Activated CD8-positive, alpha-beta T cell treated with anti-CD3 and anti-CD28 coated beads, Interleukin-2, amount 10 ng/mL, durations not matched to agents 7 days and 5 days (primary cell): ENCODE data around the gene CADM2. TPM values are rescaled to one million over a fixed set of nuclear protein-coding genes. Genes with fewer than 3 reads are reported as not detected.
"Not testable (repeated sequence)": the region's sequence is repeated elsewhere in the genome, so short reads cannot be mapped to it uniquely, and the experiment has no call there.

Experiments
- ATAC-seq: fragments of 150-1000 bp; cut with Tn5 transposase; one replicate; pipeline ENCODE4 v1.10.0; 2021; ENCODE audit warnings: moderate library complexity
- CTCF ChIA-PET: fragments of 350-600 bp; sonication (Branson Sonifier 250); formaldehyde crosslinking; loops from one replicate; lab custom pipeline; 2021; ENCODE audit warnings: antibody characterized with exemption; lab: Charles Lee
- POLR2A ChIA-PET: fragments of 350-600 bp; sonication (Branson Sonifier 250); formaldehyde crosslinking; loops from one replicate; lab custom pipeline; 2021; ENCODE audit warnings: antibody characterized with exemption; lab: Charles Lee
- DNase-seq: peaks from one replicate; pipeline ENCODE4 v3.0.0-alpha.2; 2020
- H3K27ac Mint-ChIP-seq: one replicate; pipeline ENCODE4 v1.8.0; 2021; ENCODE audit warnings: mild to moderate bottlenecking, mixed read lengths
- H3K27me3 Mint-ChIP-seq: one replicate; pipeline ENCODE4 v1.8.0; 2021; ENCODE audit warnings: low read depth, mixed read lengths
- H3K36me3 Mint-ChIP-seq: one replicate; pipeline ENCODE4 v1.8.0; 2021; ENCODE audit warnings: low read depth, mixed read lengths
- H3K4me1 Mint-ChIP-seq: one replicate; pipeline ENCODE4 v1.8.0; 2021; ENCODE audit warnings: low read depth, mixed read lengths
- H3K4me3 Mint-ChIP-seq: one replicate; pipeline ENCODE4 v1.8.0; 2021; ENCODE audit warnings: mild to moderate bottlenecking, mixed read lengths
- H3K9me3 Mint-ChIP-seq: one replicate; pipeline ENCODE4 v1.8.0; 2022; ENCODE audit warnings: mixed read lengths; ENCODE audit not compliant: insufficient read depth
- total RNA-seq, 2 experiments: library from RNA; stranded (reverse); gene quantifications; one replicate each; pipeline ENCODE4 v1.2.3, GENCODE V29; 2021

CADM2 gene
- total RNA-seq, 2 experiments from 2014 or later = 0.21 to 0.29 TPM

GRCh38 chr3:85678713-85679112, 719.9 kb downstream of the CADM2 start:
- H3K9me3 Mint-ChIP-seq = no peaks in the 10 kb centered on the region
- no peak overlapping the region for H3K4me3 Mint-ChIP-seq
- ChIA-PET POLR2A (no interaction called here), CTCF (no interaction called here)
- H3K4me1 Mint-ChIP-seq = no peaks in the 10 kb centered on the region
- ATAC-seq (no peak), DNase-seq (no peak)
- H3K27ac Mint-ChIP-seq = no peak overlapping the region
- H3K27me3 Mint-ChIP-seq = no peaks in the 10 kb centered on the region
- H3K36me3 Mint-ChIP-seq = no peaks in the 10 kb centered on the region

- POLR2A ChIA-PET = no interaction called here
- Mint-ChIP-seq H3K36me3 (no peaks in the 10 kb centered on the region), H3K27me3 (no peaks in the 10 kb centered on the region), H3K9me3 (no peaks in the 10 kb centered on the region), H3K4me3 (no peak overlapping the region), H3K27ac (no peak overlapping the region), H3K4me1 (no peaks in the 10 kb centered on the region)
- CTCF ChIA-PET = no interaction called here
- no peak for DNase-seq
- ATAC-seq = no peak
Measured at GRCh38 chr3:85681906-85682305, 723.1 kb downstream of the CADM2 start.

- Mint-ChIP-seq H3K4me3 (no peak overlapping the region), H3K27ac (no peak overlapping the region), H3K9me3 (no peaks in the 10 kb centered on the region), H3K4me1 (no peaks in the 10 kb centered on the region), H3K27me3 (no peaks in the 10 kb centered on the region), H3K36me3 (no peaks in the 10 kb centered on the region)
- ATAC-seq = no peak
- ChIA-PET POLR2A (no interaction called here), CTCF (no interaction called here)
- DNase-seq = no peak
Measured at GRCh38 chr3:85691196-85691595, 732.4 kb downstream of the CADM2 start.

- ATAC-seq = no peak
Measured at GRCh38 chr3:85697156-85697555, 738.4 kb downstream of the CADM2 start.

GRCh38 chr3:85706130-85706529, 747.3 kb downstream of the CADM2 start:
- Mint-ChIP-seq H3K4me1 (no peaks in the 10 kb centered on the region), H3K4me3 (no peak overlapping the region), H3K9me3 (no peaks in the 10 kb centered on the region), H3K27me3 (no peaks in the 10 kb centered on the region), H3K27ac (no peak overlapping the region), H3K36me3 (no peaks in the 10 kb centered on the region)
- ChIA-PET POLR2A (no interaction called here), CTCF (no interaction called here)
- ATAC-seq (no peak), DNase-seq (no peak)

More at GRCh38 chr3:85697156-85697555, 738.4 kb downstream of the CADM2 start:
- H3K4me3 Mint-ChIP-seq = no peak overlapping the region
- no peaks in the 10 kb centered on the region for H3K36me3 Mint-ChIP-seq
- H3K27me3 Mint-ChIP-seq = no peaks in the 10 kb centered on the region
- ChIA-PET POLR2A (no interaction called here), CTCF (no interaction called here)
- H3K9me3 Mint-ChIP-seq = peaks cover 5% of the 10 kb centered on the region
- H3K4me1 Mint-ChIP-seq = no peaks in the 10 kb centered on the region
- no peak for DNase-seq
- no peak overlapping the region for H3K27ac Mint-ChIP-seq

- not testable (repeated sequence) for H3K9me3 Mint-ChIP-seq, H3K36me3 Mint-ChIP-seq
Measured at GRCh38 chr3:85708325-85708724, 749.5 kb downstream of the CADM2 start.

GRCh38 chr3:85709346-85709892, 750.6 kb downstream of the CADM2 start:
- Mint-ChIP-seq H3K9me3 (no peaks in the 10 kb centered on the region), H3K4me1 (no peaks in the 10 kb centered on the region)

More at GRCh38 chr3:85708325-85708724, 749.5 kb downstream of the CADM2 start:
- POLR2A ChIA-PET, H3K27me3 Mint-ChIP-seq, H3K4me3 Mint-ChIP-seq, ATAC-seq, CTCF ChIA-PET, H3K4me1 Mint-ChIP-seq, DNase-seq, H3K27ac Mint-ChIP-seq: not testable (repeated sequence)

GRCh38 chr3:85710490-85710889, 751.7 kb downstream of the CADM2 start:
- CTCF ChIA-PET = no interaction called here
- H3K27ac Mint-ChIP-seq = no peak overlapping the region
- POLR2A ChIA-PET = no interaction called here
- ATAC-seq = no peak
- no peaks in the 10 kb centered on the region for H3K27me3 Mint-ChIP-seq
- DNase-seq = no peak
- no peak overlapping the region for H3K4me3 Mint-ChIP-seq
- no peaks in the 10 kb centered on the region for H3K4me1 Mint-ChIP-seq
- H3K9me3 Mint-ChIP-seq = no peaks in the 10 kb centered on the region
- no peaks in the 10 kb centered on the region for H3K36me3 Mint-ChIP-seq

More at GRCh38 chr3:85709346-85709892, 750.6 kb downstream of the CADM2 start:
- H3K27me3 Mint-ChIP-seq = no peaks in the 10 kb centered on the region
- ChIA-PET POLR2A (no interaction called here), CTCF (no interaction called here)
- no peak overlapping the region for H3K4me3 Mint-ChIP-seq
- no peak for ATAC-seq
- H3K27ac Mint-ChIP-seq = no peak overlapping the region
- H3K36me3 Mint-ChIP-seq = no peaks in the 10 kb centered on the region
- DNase-seq = no peak

GRCh38 chr3:85721409-85722145, 762.8 kb downstream of the CADM2 start:
- Mint-ChIP-seq H3K4me3 (no peak overlapping the region), H3K36me3 (no peaks in the 10 kb centered on the region), H3K4me1 (no peaks in the 10 kb centered on the region), H3K27ac (no peak overlapping the region), H3K27me3 (no peaks in the 10 kb centered on the region), H3K9me3 (peaks cover 13% of the 10 kb centered on the region)
- ChIA-PET POLR2A (no interaction called here), CTCF (interaction anchor here (0.6 kb wide), 1 partner anchor 671 kb away, joined by 3 read pairs; no protein-coding TSS in a partner anchor)
- ATAC-seq (no peak), DNase-seq (no peak)

- no peaks in the 10 kb centered on the region for H3K27me3 Mint-ChIP-seq
- H3K36me3 Mint-ChIP-seq = no peaks in the 10 kb centered on the region
- DNase-seq (no peak), ATAC-seq (no peak)
- no peak overlapping the region for H3K27ac Mint-ChIP-seq
- POLR2A ChIA-PET = no interaction called here
- CTCF ChIA-PET = no interaction called here
- peaks cover 15% of the 10 kb centered on the region for H3K9me3 Mint-ChIP-seq
- H3K4me3 Mint-ChIP-seq = no peak overlapping the region
- H3K4me1 Mint-ChIP-seq = no peaks in the 10 kb centered on the region
Measured at GRCh38 chr3:85725809-85726208, 767.0 kb downstream of the CADM2 start.

GRCh38 chr3:85726241-85726640, 767.5 kb downstream of the CADM2 start:
- H3K36me3 Mint-ChIP-seq = no peaks in the 10 kb centered on the region
- peaks cover 15% of the 10 kb centered on the region for H3K9me3 Mint-ChIP-seq
- H3K4me1 Mint-ChIP-seq = no peaks in the 10 kb centered on the region
- H3K4me3 Mint-ChIP-seq = no peak overlapping the region
- no peak overlapping the region for H3K27ac Mint-ChIP-seq
- ChIA-PET POLR2A (no interaction called here), CTCF (no interaction called here)
- no peaks in the 10 kb centered on the region for H3K27me3 Mint-ChIP-seq
- ATAC-seq (no peak), DNase-seq (no peak)

GRCh38 chr3:85737846-85738245, 779.1 kb downstream of the CADM2 start:
- Mint-ChIP-seq H3K27me3 (no peaks in the 10 kb centered on the region), H3K36me3 (no peaks in the 10 kb centered on the region), H3K27ac (no peak overlapping the region), H3K9me3 (peaks cover 9% of the 10 kb centered on the region), H3K4me1 (no peaks in the 10 kb centered on the region), H3K4me3 (no peak overlapping the region)
- ChIA-PET CTCF (no interaction called here), POLR2A (no interaction called here)
- DNase-seq = no peak
- ATAC-seq = no peak
